Breast epithelium (tissue), 3 donors: ENCODE measurements around the gene CD8B.
"Not testable (repeated sequence)": the region's sequence is repeated elsewhere in the genome, so short reads cannot be mapped to it uniquely, and the experiment has no call there.

Source experiments
- CTCF ChIP-seq, 3 donors: fragments of 450-650 bp; IDR thresholded peaks; one replicate each; pipeline ENCODE4 v1.5.1; 2016 to 2017; ENCODE audit warnings: antibody characterized with exemption in 3 of 3, mild to moderate bottlenecking in 3 of 3, moderate library complexity in 3 of 3
- POLR2A ChIP-seq: fragments of 450-650 bp; IDR thresholded peaks from one replicate; pipeline ENCODE4 v1.6.1; 2016; ENCODE audit warnings: antibody characterized with exemption, mild to moderate bottlenecking, moderate library complexity
- POLR2AphosphoS5 ChIP-seq, 3 donors: sonication (generic); formaldehyde crosslinking; IDR thresholded peaks; one replicate each; pipeline ENCODE4 v1.6.1; 2017; ENCODE audit warnings: antibody characterized with exemption in 3 of 3

- not testable (repeated sequence) for TF ChIP-seq POLR2A; CTCF (IDR thresholded peaks at IDR 0.05); POLR2AphosphoS5 (IDR thresholded peaks at IDR 0.05)
Observed at GRCh38 chr2:86857688-86858087, 4.0 kb downstream of the CD8B start.
